OCI-LY7 (cell line): Measurements from ENCODE around the gene RTKN2.

Experiments
- CTCF ChIP-seq: fragments of 200-600 bp; sonication (generic); conservative IDR thresholded peaks from 2 replicates; pipeline ENCODE4 v1.5.1; 2014; ENCODE audit warnings: mild to moderate bottlenecking, antibody characterized with exemption, low read length, moderate library complexity, mixed read lengths
- EZH2phosphoT487 ChIP-seq: fragments of 200-600 bp; sonication (generic); IDR thresholded peaks from 2 replicates; pipeline ENCODE4 v1.6.1; 2018; ENCODE audit warnings: low read depth, borderline replicate concordance, mild to moderate bottlenecking, mixed run types, antibody characterized with exemption, low read length, moderate library complexity, mixed read lengths

- TF ChIP-seq CTCF (no peak), EZH2phosphoT487 (no peak)
These were observed 31.1 kb downstream of the RTKN2 start for GRCh38 chr10:62237506-62237905.
